ENCODE data around the gene BIK.
"Not testable (repeated sequence)": the region's sequence is repeated elsewhere in the genome, so short reads cannot be mapped to it uniquely, and the experiment has no call there.

The BIK gene, protein sequence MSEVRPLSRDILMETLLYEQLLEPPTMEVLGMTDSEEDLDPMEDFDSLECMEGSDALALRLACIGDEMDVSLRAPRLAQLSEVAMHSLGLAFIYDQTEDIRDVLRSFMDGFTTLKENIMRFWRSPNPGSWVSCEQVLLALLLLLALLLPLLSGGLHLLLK

DNA sequence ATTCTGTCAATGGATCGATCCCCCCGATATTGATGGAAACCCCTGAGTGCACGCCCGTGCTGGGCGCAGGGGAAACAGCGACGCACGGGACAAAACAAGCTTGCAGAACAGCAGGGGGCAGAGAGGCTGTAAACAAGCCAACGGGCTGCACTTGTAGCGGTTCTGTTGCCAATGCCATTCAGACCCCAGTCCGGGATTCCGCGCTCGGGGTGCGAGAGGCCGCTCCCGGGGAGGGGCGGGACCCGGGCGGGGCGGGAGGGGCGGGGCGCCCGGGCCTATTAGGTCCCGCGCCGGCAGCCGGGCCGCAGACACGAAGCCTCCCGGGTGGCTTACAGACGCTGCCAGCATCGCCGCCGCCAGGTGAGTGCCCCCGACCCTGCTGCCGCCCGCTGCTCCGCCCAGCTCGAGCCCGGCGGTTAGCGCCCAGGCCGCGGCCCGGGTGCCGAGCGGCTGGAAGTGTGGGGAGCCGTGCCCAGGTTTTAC is at the start of gene BIK:
Gene BIK, plus strand, starts transcription at position 307 of the 483 bp plus-strand sequence. CDS start 13,273 bp downstream, outside the sequence.
- DNase-seq: peak; percentile 62

DNA sequence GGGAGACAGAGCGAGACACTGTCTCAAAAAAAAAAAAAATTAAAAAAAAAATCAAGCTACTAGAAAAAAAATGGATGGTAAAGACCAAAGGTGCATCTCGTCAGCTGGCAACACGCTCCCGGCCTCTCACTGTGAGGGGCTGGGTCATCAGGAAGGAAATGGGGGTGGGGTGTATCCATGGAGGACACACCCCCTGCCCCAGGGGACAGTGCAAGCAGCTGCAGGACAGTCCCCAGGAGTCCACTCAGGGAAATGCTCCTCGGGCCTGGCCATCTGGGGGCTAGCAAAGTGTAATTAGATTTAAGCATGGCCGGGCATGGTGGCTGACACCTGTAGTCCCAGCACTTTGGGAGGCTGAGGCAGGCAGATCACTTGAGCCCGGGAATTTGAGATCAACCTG is 44.4 kb upstream of the BIK start:
- DNase-seq: no peak

DNA sequence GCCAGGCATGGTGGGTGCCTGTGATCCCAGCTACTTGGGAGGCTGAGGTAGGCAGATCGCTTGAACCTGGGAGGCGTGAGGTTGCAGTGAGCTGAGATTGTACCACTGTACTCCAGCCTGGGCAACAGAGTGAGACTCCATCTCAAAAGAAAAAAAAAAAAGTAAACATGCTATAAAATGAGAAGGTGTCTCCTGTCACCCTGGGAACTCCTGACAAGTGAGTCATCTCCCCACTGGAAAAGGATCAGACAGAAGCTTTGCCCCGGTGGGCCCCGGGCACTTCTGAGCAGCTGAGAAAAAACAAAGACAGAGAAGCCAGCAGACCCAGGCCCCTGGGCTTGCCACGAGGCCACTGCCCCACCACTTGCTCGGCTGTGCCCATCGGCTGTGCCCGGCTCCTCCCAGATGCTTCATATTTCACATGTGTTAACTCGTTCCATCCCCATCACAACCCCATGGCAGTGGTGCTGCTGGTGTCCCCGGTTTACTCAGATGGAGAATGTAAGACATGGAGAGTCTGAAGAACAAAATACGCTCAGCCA is 43.6 kb upstream of the BIK start:
- DNase-seq: no peak

DNA sequence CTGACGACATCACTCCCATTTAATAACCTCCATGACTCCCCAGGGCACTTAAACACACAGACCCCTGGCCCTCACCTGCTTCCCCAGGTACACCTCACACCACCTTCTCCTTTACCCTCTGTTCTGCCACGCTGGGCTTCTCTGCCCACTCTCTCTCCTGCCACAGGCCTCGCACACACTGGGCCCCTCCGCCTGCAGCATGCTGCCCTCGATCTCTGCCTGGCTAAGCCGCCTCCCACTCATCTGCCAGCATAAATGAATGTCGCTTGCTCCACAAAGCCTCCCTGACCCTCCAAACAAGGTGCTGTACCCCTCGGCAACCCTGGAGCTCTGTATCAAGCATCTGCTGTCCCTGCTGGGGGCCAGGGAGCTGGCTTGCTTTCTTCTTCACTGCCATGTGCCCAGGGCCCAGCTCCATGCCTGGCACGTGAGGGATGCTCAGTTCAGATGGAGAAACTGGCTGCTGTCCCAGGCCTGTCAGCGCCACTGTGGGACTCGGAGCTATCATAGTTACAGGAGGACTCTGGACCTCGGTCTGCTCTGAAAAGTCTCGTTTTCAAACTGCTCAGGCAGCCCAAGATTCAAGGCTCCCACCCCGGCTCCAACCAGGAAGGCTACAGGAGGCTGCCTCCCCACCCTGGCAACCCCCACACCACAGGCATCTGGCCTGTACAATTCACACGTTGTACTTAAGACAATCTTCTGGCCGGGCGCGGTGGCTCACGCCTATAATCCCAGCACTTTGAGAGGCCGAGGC is 33.3 kb upstream of the BIK start:
- DNase-seq: no peak

DNA sequence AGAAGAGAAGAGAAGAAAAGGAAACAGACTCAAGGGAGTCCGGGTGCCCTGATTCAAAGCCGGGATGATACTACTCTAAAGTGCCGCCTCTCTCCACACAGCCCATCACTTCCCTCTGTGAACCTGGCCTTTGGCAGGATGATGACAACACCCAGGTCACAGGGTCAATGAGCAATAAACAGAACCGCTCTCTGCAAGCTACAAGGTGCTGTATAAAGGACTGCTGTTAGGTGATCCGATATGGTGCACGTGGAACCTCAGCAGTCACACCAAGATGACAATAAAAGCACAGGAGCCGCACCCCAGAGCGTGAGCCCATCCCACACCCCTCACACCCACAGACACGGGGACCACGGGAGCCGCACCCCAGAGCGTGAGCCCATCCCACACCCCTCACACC is 32.0 kb upstream of the BIK start:
- no peak for DNase-seq

DNA sequence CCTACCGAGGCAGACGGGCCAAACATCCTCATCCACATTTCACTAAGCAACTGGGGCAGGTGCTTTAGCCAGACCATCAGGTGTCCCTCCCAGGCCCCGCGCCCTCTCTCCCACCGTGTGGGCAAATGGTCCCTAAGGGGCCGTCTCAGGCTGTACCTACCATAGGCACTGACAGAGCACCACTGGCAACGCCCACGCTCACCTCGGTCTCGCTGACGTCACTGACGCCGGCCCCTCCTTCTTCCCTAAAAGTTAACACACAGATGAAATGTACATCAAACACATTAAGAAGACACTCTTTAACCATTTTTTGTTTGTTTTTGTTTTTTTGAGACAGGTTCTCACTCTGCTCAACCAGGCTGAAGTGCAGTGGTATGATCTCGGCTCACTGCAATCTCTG is 30.8 kb upstream of the BIK start:
- no peak for DNase-seq

DNA sequence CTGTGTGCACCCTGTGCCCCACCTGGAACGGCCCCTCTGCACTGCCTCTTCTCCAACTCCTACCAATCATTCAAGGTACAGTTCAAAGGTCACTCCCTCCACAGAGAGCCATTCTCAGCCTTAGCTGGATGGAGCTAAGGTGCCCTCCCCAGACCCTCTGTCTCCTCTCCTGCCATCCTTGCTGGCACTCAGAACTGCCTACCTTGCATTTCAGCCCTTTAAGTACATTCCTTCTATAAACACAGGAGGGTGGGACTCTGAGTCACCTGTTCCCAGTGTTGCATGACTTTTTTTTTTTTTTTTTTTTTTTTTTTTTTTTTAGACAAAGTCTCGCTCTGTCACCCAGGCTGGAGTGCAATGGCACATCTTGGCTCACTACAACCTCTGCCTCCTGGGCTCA is 29.9 kb upstream of the BIK start:
- DNase-seq: no peak

DNA sequence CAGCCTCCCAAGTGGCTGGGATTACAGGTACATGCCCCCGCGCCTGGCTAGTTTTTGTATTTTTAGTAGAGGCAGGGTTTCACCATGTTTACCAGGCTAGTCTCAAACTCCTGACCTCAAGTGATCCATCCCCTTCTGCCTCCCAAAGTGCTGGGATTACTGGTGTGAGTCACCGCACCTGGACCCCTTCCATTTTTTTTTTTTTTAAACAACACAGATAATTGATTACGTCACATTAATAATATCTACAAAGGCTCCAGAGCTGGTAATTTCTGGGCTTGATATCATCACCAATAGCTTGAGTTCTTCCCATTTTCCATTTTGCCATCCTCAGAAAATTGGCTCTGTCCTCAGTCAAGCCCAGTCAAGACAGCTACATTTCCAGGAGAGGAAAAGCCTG is 28.6 kb upstream of the BIK start:
- DNase-seq: no peak

DNA sequence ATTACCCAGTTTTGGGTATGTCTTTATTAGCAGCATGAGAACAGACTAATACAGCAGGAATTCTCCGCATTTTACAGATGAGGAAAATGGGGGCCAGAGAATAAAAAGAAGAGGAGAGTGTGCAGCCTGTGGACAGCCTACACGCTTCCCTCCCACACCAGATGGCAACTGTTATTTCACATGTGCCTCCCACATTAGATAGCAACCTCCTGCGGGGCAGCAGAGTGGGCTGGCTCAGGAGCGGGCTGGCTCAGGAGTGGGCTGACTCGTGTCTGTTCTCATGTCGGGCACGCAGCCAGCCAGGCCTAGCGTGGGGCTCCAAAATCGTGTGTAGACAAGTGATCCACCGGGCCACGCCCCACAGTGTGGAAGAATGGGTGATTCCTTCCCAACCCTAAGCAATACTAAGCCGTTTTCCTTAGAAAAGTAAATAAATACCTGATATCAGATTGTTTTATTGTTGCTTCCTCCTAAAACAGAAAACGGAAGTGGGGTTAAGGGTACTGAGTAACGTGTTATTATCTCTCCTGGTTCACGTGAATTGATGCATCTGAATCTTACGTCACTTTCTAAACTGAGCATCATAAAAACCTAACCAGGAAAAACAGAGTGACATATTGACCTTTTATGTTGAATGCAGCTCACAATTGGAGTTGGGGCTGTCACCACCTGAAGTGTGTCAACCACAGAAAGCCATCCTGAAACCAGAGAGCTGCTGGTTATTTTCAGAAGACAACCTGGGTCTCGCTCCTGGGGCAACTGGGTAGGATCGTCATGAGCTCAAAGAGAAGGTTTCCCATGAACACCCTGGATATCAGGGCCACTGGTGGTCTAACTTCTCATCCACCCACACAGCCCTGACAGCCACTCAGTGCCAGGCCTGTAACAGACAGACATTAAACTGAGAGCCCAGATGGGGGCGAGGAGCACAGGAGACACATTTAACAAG is 24.6 kb upstream of the BIK start:
- no peak for DNase-seq

DNA sequence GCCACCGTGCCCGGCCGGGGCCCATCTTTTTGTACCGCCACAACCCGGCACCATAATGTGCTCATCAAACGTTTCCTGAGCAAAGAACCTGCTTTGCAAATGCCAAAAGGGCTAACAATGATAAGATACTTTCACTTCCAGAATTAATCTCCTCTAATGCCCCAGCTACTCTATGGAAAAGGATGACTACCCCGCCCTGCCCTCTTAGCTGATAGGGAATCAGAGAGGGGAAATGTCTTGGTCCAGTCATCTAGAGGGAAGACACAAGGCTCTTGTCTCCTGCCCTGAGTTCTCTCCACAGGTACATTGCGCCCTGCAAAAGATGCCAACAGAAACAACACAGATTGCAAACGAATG is 21.9 kb upstream of the BIK start:
- no peak for DNase-seq

DNA sequence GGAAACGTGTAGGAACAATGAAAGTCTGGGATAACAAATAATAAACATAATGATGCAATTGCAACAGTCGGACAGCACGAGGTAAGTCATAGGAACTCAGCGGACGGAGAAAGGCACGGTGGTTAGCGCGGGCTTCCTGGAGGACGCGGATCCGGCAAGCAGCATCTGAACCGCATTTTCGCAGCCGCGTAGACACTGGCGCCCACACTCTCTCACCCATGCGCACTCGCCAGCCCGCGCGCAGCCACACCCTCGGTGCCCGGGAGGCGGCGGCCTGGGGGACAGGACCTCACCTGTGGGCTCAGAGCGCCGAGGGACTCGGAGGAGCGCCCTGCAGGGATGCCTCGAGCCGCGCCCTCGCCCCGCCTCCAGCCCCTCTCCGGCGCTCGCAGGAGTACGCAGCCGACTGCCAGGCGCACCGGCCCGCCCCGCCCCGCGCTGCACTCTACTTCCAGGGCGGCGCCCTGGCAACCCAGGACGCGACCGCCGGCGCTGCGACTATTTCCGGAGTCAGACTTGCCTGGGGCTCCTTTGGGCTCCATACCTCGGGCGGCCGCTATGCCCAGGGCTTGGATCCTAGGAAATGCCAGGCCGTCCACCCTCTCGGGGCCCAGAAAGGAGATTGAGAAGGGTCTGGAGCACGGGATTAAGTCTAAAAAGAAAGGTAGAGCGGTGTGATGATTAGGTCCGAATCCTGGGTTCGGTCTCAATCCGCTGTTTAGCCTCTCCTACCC is 21.4 kb upstream of the BIK start, which contains the start of gene TTLL1:
Gene TTLL1, minus strand, starts transcription at position 408 of the 734 bp plus-strand sequence. CDS start 13,805 bp downstream, outside the sequence.
- DNase-seq: peak; percentile 92

DNA sequence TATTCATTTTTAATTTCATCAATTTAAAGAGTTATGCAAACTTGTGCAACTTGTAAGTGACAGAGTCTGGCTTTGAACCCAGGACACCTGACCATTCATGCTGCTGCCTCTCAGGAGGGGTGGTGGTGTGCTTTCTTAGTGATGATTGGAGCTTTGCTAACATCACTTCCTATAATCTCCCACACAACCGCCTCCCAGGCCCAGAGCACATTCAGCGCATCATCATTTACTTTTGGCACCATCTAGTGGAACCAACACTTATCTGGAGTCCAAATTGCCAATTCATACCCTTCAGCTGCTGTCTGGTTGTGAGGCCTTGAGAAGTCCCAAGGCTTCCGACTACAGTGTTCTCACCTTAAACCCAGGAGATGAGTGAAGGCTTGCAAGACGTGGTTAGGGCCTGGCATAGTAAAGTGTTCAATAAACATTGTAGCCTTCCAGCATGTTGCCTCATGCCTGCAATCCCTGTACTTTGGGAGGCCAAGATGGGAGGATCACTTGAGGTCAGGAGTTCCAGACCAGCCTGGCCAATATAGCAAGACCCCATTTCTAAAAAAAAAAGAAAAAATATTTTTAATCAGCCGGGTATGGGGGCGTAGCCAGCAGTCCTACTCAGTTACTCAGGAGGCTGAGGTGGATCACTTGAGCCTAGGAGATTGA is 20.3 kb upstream of the BIK start:
- peak; percentile 43 for DNase-seq

DNA sequence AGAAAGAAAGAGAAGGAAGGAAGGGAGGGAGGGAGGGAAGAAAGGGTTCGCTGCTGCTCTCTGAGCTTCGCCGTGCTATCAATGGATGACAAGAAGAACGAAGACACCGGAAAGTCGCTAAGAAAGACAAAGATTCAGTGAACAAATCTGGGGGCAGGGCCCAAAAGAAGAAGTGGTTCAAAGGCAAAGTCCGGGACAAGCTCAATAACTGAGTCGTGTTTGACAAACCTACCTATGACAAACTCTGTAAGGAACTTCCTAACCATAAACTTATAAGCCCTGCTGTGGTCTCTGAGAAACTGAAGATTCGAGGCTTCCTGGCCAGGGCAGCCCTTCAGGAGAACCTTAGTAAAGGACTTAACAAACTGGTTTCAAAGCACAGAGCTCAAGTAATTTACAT is 18.5 kb upstream of the BIK start:
- DNase-seq: no peak

DNA sequence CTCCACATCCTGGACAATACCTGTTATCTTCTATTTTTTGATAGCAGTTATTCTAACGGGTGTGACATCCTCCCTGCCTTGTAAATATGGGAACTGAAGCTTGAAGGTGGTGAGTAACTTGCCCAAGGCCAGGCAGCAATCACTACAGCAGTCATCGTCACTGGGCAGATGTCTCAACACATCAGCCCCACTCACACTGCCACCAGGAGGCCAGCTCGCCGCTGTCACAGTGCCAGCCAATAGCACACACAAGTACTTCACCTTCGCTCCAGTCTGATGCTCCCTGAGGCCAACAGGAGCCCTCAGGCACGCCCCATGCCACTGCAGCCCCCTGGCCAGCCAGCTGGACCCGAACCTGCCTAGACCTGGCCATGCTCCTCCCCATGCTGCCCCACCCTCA is 16.5 kb upstream of the BIK start:
- no peak for DNase-seq

DNA sequence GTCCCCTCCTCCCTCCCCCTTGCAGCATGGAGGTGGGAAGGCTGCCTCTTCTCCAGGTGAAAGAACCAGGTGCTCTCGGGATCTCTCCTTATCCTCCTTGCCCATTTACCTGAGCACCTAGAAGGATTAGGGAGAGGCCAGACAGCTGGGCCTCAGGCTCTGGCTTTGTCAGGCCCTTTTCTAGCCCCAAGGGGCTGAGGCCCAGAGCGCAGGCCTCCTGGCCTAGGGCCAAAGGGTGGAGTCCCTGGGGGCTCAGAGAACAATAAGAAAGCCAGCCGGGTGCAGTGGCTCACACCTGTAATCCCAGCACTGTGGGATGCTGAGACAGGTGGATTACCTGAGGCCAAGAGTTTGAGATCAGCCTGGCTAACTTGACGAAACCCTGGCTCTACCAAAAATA is 16.0 kb upstream of the BIK start:
- DNase-seq: no peak

DNA sequence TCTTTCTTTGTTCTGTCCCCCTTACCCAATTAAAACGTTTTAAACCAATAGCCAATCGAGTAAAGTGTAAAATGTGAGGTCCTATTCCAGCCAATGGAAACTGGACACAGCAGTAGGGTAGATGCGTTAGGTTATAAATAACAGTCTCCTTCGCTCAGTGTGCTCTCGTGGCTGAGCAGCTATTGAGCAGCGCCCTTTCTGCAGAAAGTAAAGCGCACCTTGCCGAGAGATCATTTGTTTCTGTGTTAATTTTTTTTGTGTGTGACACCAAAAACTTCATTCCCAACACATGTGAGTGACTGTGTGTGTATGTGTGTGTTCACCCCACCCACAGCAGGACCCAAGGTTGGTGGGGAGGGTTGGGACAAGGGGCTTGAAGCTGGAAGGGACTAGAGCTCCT is 14.1 kb upstream of the BIK start:
- DNase-seq: no peak

DNA sequence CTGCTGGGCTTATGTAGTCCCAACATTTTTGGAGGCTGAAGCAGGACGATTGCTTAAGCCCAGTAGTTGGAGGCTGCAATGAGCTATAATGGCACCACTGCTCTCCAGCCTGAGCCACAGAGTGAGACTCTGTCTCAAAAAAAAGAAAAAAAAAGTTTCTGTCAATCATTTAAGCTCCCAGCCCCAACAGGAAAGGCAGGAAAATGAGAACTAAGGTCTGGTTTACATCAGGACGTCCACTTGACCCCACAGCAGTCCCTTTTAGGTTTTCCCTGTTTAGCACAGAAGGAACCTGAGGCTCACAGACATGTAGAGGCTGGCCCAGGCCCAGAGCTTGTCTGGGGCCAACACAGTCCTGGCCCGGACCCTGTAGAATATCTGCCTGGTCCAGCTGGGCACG is 12.2 kb upstream of the BIK start:
- DNase-seq: no peak

DNA sequence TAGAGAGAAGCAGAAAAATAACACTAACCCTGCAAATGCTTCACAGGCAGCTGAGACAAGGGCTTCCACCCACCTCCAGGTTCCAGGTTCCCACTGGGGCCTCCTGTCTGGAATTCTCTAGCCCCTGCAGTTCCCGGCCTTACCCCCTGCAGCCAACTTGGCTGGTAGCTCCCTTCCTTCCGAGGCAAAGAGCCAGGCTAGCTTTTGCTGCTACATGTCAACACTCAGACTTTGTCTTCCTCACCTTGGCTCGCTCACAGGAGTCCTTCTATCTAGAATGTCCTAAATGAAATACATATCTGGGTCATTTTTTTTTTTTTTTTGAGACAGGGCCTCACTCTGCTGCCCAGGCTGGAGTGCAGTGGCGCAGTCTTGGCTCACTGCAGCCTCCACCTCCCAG is 11.5 kb upstream of the BIK start:
- no peak for DNase-seq

DNA sequence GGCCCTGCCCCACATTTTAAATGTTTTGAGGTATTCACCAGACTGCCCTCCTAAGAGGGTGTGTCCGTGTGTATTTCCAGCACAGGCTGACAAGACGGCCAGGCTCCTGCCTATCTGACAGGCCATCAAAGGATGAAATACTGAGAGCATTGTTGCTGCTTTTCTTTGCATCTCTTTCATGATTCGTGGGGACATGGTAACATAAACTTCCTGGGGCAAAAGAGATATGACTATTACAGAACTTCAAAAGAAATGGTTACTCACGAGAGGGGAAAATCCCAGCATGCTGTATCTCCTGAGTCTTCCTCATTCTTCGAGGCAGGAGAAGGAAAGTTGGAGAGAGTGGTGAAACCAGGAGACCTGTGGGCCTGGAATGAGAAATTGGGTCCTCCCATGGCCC is 10.3 kb upstream of the BIK start:
- no peak for DNase-seq

DNA sequence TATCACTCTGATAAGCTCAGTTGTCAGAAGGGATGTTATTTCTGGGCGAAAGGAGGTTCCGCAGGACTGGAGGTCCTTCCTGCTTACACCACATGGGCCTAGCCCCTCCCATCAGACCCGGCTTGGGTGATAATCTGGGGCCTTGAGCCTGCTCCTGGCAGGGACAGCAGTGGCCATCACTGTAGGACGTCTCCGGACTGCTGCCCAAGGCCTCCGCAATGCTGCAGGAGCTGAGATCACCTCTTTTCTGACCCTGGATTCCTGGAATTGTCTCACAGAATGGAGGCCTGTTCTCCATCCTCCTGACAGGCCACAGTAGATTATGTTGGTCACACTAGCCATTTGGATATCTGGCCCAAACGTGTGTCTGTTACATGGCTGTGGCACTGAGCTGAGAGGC is 9.2 kb upstream of the BIK start:
- DNase-seq: no peak

DNA sequence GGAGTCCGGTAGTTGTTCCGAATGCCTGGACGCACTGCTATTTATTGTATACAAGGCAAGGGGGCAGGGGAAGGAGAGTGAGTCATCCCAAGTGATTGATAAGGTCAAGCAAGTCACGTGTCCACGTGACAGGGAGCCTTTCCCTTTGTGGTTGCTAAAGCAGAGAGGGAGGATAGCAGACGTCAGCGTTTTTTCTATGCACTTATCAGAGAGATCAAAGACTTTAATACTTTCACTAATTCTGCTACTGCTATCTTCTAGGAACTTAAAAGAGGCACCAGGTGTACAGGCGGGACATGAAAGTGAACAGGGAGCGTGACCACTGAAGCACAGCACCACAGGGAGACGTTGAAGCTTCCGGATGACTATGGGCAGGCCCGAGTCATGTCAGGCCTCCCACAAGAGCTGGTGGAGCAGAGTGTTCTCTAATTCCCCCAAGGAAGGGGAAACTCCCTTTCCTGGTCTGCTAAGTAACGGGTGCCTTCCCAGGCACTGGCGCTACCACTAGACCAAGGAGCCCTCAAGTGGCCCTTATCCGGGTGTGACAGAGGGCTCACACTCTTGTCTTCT is 6.4 kb upstream of the BIK start:
- peak; percentile 22 for DNase-seq

DNA sequence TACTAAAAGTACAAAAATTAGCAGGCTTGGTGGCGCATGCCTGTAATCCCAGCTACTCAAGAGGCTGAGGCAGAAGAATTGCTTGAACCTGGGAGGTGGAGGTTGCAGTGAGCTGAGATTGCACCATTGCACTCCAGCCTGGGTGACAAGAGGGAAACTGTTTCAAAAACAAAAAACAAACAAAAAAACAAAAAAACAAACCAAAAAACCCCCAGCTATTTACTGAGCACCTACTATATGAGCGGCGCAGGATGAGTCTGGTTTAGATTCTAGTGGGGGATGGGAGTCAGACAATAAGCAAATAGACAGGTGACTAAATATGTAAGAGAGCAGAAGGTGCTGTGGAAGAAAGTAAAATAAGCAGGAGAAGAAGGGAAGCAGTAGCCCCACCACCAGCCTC is 5.6 kb upstream of the BIK start:
- DNase-seq: not testable (repeated sequence)
